GM19193 (cell line): ENCODE data around the gene RCC2.

Source experiments
- POLR2A ChIP-seq: IDR thresholded peaks from 4 replicates; pipeline ENCODE4 v1.6.1; 2011; ENCODE audit not compliant: insufficient read depth, insufficient read length; ENCODE audit errors: extremely low read depth

Gene RCC2

GRCh38 chr1:17447501-17447992, 8.1 kb upstream of the RCC2 start:
- TF ChIP-seq POLR2A: no peak

- no peak for TF ChIP-seq POLR2A
These were observed 3.4 kb upstream of the RCC2 start for GRCh38 chr1:17442841-17443240.

GRCh38 chr1:17441993-17442357, 2.5 kb upstream of the RCC2 start:
- no peak for TF ChIP-seq POLR2A

DNA sequence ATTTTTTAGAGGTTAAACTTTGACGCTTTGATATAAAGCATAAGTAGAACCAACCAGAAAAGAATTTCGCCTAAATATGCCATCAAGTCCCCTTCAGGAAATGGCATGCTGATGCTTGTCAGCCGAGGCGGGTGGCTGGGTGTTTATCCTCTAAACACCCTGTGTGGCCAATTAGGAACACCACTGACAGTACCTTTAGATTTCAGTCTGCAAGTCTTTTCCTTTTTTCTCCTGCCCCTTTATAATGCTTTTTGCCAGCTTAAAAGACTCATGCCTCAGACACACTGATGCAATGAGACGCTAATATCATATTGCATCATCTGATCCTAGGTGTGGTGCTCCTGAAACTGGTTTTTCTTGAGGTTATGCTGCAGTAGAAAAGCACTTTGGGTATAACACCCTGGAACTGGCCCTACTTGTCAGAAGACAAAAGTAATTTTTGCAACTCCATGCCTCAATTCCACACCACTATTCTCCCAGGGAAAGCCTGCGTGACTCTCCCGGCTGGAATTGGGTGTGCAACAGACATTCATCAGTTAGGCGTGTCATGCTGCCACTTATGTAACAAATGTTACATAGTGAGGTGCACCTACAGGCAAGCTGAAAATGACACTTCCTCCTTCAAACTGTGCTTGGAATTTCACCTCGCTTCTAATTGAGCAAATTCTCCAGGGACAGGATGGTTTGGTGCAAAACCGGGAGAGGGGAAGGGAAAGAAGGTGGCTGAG, 2.0 kb upstream of the RCC2 start:
- no peak for TF ChIP-seq POLR2A

DNA sequence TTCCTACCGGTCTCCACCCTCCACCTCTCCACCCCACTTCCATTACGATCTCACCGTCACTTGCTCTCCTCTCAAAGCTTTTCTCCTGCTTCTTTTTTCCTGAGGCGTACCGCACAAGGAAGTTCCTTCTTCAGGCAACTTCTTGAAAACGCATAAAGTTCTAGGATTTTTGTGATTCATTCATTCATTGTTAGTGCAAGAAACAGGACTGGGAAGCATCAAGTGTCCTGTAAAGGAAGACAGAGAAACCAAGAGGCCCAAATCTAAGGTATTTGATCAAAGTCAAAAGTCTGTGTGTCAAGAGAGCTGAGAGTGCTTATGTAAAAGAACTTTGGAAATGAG, 1.3 kb upstream of the RCC2 start:
- no peak for TF ChIP-seq POLR2A

DNA sequence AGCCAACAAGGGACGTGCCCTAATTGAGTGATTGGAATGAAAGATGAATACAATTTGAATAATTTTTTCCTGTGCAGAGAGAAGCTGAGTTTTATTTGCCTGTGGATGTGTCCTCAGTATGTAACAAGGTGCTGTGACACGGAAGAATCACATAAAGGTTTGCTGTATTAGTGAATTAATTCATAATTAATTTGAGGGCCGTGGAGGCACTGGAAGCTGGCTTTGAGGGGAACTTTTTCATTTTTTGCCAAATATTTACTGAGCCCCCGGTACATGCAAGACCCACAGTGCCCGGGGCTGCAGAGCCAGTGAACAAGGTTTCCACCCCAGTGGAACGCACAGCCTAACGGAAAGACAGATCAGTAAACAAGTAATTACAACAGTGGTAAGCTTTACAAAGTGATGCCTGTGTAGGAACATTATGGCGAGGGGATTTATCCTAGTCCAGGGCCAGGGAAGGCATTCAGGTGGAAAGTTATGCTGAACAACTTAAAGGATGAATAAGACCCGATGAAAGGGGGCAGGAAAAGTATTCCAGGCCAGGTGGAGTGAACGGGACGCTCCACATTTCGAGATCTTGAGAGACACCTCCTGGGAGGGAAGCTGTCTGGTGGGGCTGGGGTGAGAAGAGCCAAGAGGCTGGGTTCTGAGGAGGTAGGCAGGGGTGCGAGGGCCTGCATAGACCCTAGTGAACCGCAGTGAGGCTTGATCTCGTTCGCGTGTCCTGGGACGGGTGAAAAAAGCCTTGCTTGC, 773 bp upstream of the RCC2 start:
- no peak for TF ChIP-seq POLR2A

- TF ChIP-seq POLR2A: peak; percentile 58
These were observed 893 bp downstream of the RCC2 start for GRCh38 chr1:17438318-17439249.

DNA sequence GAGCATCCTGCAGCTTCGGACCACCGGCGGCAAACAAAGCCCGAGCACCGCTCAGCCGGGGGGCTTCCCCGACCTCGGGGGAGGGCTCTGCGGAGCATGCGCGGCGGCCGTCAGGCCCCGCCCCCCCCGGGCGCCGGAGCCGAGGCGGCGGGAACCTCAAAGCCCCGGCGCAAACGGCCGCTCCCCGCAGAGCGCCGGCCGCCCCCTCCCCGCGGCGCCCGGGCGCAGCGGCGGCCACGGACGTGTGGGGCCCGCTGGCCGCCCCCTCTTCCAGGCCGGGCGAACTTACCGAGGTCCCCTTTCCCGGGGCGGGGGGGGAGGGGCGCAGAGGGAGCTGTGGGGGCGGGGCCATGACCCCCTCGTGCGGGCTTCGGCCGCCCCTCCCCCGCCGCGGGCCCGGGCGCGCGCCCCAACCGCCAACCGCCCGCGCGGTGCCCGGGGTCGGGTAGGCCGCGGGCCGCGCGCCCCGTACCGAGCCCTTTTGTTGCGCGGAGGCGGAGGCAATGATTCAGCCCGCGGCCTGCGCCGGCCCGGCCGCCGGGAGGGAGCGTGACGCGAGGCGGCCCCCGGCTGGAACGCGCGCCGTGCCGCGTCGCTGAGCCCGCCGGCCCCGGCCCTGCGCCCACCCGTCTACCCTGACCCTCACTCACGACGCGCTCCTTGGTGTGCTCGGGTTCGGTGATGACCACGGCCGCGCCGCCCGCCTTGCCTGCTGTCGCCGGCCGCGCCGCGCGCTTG, 1.7 kb downstream of the RCC2 start:
- peak; percentile 45 for TF ChIP-seq POLR2A

GRCh38 chr1:17437260-17437579, 2.3 kb downstream of the RCC2 start:
- TF ChIP-seq POLR2A: no peak

- TF ChIP-seq POLR2A: no peak
These were observed 2.9 kb downstream of the RCC2 start for GRCh38 chr1:17436380-17437174.

GRCh38 chr1:17434601-17435000, 4.9 kb downstream of the RCC2 start:
- no peak for TF ChIP-seq POLR2A

GRCh38 chr1:17434016-17434415, 5.5 kb downstream of the RCC2 start:
- no peak for TF ChIP-seq POLR2A

DNA sequence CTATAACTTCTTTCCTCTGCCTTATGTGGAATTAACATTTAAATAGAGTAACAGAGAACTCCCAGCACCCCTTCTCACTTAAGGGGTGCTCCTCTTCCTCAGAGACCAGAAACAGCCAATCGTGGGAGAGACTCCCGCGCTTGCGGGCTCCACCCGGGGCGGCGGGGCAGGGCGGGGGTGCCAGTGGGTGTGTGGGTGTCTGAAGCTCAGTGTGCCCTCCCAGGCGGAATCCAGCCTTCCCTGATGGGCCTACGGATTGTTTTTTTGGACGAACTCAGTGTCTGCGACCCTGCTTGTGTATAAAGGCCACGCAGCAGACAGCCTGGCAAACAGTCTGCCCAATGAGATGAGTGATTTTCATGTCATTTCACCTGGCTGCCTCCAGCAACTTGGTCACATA, 6.2 kb downstream of the RCC2 start:
- TF ChIP-seq POLR2A: no peak

GRCh38 chr1:17432412-17432811, 7.1 kb downstream of the RCC2 start:
- no peak for TF ChIP-seq POLR2A
